OCI-LY1 (cell line): ENCODE data around the gene PACSIN1.

Source experiments
- H2AFZ ChIP-seq: fragments of 200-600 bp; sonication (generic), shearing (Covaris generic); 2 replicates; pipeline ENCODE4 v1.6.0; 2014; ENCODE audit warnings: antibody characterized with exemption, mild to moderate bottlenecking, low read length
- H3F3A ChIP-seq: fragments of 200-600 bp; sonication (generic), shearing (Covaris generic); 2 replicates; pipeline ENCODE4 v1.6.0; 2014; ENCODE audit warnings: mild to moderate bottlenecking, antibody characterized with exemption, low read length, moderate library complexity; ENCODE audit not compliant: insufficient read depth
- H3K27ac ChIP-seq: fragments of 200-600 bp; sonication (generic); 2 replicates; pipeline ENCODE4 v1.5.1; 2014; ENCODE audit warnings: low read length, mixed run types, mild to moderate bottlenecking, low read depth; ENCODE audit not compliant: poor library complexity, severe bottlenecking
- H3K27me3 ChIP-seq: fragments of 200-600 bp; sonication (generic); 2 replicates; pipeline ENCODE4 v1.6.0; 2014; ENCODE audit warnings: antibody characterized with exemption, mild to moderate bottlenecking, low read length, moderate library complexity; ENCODE audit not compliant: insufficient read depth
- H3K36me3 ChIP-seq: fragments of 200-600 bp; sonication (generic); 2 replicates; pipeline ENCODE4 v1.6.1; 2014; ENCODE audit warnings: mild to moderate bottlenecking, antibody characterized with exemption, low read length, moderate library complexity, mixed read lengths; ENCODE audit not compliant: insufficient read depth
- H3K4me1 ChIP-seq: fragments of 200-600 bp; sonication (generic); 2 replicates; pipeline ENCODE4 v1.5.1; 2014; ENCODE audit warnings: mild to moderate bottlenecking, low read length, moderate library complexity; ENCODE audit not compliant: insufficient read depth, severe bottlenecking
- H3K4me2 ChIP-seq: fragments of 200-600 bp; sonication (generic), shearing (Covaris generic); 2 replicates; pipeline ENCODE4 v1.6.1; 2014; ENCODE audit warnings: low read length
- H3K4me3 ChIP-seq: fragments of 200-600 bp; sonication (generic); 2 replicates; pipeline ENCODE4 v1.5.1; 2014; ENCODE audit warnings: low read length, low read depth, mild to moderate bottlenecking, mixed read lengths; ENCODE audit not compliant: poor library complexity, severe bottlenecking
- H3K79me2 ChIP-seq: fragments of 200-600 bp; shearing (Covaris generic); 2 replicates; pipeline ENCODE4 v1.6.1; 2016; ENCODE audit warnings: mixed run types, low read length, mixed read lengths; ENCODE audit not compliant: insufficient read depth
- H3K9ac ChIP-seq: fragments of 200-600 bp; sonication (generic), shearing (Covaris generic); 2 replicates; pipeline ENCODE4 v1.6.1; 2014; ENCODE audit warnings: mild to moderate bottlenecking, low read length, mixed read lengths
- H3K9me2 ChIP-seq: fragments of 200-600 bp; sonication (generic), shearing (Covaris generic); 2 replicates; pipeline ENCODE4 v1.6.1; 2014; ENCODE audit warnings: low read depth, mild to moderate bottlenecking, low read length, mixed read lengths
- H3K9me3 ChIP-seq: fragments of 200-600 bp; shearing (Covaris generic); 2 replicates; pipeline ENCODE4 v1.6.1; 2014; ENCODE audit warnings: low read length, mixed read lengths
- H4K20me1 ChIP-seq: fragments of 200-600 bp; sonication (generic), shearing (Covaris generic); 2 replicates; pipeline ENCODE4 v1.6.0; 2016; ENCODE audit warnings: mild to moderate bottlenecking, low read length; ENCODE audit not compliant: insufficient read depth
- EZH2 ChIP-seq: fragments of 200-600 bp; sonication (generic), shearing (Covaris generic); IDR thresholded peaks from 2 replicates; pipeline ENCODE4 v1.8.0; 2017; ENCODE audit warnings: borderline replicate concordance, mixed run types, mild to moderate bottlenecking, antibody characterized with exemption, low read length, moderate library complexity, mixed read lengths
- TF ChIP-seq, protein P1 (sequence below): fragments of 200-600 bp; sonication (generic), shearing (Covaris generic); IDR thresholded peaks from 2 replicates; pipeline ENCODE4 v1.5.1; 2017; ENCODE audit warnings: mild to moderate bottlenecking, antibody characterized with exemption, low read length, moderate library complexity, mixed read lengths

Gene PACSIN1

DNA sequence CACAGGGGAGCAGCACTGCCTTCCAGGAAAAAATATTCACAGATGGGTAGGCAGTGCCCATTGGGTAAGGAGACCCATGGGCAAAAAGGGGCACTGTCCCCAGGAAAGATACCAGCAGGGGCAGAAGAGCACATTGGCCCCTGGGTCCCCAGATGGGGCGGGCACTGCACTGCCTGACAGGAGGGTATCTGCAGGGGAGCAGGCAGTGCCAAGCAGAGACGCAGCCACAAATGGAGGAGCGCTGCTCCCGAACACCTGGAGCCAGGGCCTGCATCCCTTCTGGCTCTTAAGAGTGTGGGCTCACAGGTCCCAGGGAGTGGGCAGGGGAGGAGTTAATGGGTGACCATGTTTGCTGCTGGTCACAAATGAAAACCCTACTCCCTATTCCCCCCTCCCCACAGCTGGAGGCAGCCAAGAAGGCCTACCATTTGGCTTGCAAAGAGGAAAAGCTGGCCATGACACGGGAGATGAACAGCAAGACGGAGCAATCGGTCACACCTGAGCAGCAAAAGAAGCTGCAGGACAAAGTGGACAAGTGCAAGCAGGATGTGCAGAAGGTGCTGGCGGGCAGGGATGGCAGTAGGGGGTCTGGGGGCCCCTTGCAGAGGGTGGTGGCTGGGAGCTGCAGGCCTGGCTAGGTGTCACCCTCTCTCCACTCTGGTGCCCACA, 63.3 kb downstream of the PACSIN1 start:
- Histone ChIP-seq H3K9me2 (no peaks in the 10 kb centered on the region), H3F3A (no peaks in the 10 kb centered on the region), H3K36me3 (no peaks in the 10 kb centered on the region), H3K27ac (no peak overlapping the region), H3K9me3 (no peaks in the 10 kb centered on the region), H3K4me1 (peaks cover 9% of the 10 kb centered on the region), H3K79me2 (no peaks in the 10 kb centered on the region), H3K27me3 (no peaks in the 10 kb centered on the region), H4K20me1 (no peaks in the 10 kb centered on the region), H3K4me2 (no peak overlapping the region), H2AFZ (no peak overlapping the region), H3K4me3 (no peak overlapping the region), H3K9ac (no peak overlapping the region)
- TF ChIP-seq, protein P1, sequence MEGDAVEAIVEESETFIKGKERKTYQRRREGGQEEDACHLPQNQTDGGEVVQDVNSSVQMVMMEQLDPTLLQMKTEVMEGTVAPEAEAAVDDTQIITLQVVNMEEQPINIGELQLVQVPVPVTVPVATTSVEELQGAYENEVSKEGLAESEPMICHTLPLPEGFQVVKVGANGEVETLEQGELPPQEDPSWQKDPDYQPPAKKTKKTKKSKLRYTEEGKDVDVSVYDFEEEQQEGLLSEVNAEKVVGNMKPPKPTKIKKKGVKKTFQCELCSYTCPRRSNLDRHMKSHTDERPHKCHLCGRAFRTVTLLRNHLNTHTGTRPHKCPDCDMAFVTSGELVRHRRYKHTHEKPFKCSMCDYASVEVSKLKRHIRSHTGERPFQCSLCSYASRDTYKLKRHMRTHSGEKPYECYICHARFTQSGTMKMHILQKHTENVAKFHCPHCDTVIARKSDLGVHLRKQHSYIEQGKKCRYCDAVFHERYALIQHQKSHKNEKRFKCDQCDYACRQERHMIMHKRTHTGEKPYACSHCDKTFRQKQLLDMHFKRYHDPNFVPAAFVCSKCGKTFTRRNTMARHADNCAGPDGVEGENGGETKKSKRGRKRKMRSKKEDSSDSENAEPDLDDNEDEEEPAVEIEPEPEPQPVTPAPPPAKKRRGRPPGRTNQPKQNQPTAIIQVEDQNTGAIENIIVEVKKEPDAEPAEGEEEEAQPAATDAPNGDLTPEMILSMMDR, result no peak
- TF ChIP-seq EZH2, result no peak

DNA sequence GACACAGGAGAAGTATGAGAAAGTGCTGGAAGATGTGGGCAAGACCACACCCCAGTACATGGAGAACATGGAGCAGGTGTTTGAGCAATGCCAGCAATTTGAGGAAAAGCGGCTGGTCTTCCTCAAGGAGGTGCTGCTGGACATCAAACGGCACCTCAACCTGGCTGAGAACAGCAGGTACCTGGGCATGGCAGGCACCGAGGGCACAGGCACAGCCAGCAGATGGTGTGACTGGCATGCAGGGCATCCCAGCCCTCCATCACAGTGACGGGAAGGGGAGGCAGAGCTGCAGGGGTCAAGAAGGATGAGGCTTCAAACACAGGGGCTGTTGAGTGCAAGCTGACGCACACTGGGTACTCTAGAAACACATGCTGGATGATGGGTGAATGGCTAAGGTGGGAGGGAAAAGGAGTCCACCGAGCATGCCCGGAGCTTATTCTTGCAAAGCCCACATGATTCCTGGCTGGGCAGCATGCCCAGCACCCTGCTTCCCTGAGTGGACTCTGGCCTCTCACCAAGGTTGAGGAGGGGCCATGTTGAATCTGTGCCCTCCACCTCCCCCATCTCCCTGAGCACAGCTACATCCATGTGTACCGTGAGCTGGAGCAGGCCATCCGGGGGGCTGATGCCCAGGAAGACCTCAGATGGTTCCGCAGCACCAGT, 63.9 kb downstream of the PACSIN1 start:
- Histone ChIP-seq H3K4me1 (peaks cover 9% of the 10 kb centered on the region), H3K4me2 (no peak overlapping the region), H3K79me2 (no peaks in the 10 kb centered on the region), H3K9me3 (no peaks in the 10 kb centered on the region), H3F3A (no peaks in the 10 kb centered on the region), H3K9me2 (no peaks in the 10 kb centered on the region), H3K9ac (no peak overlapping the region), H3K36me3 (no peaks in the 10 kb centered on the region), H3K27ac (no peak overlapping the region), H4K20me1 (no peaks in the 10 kb centered on the region), H3K4me3 (no peak overlapping the region), H3K27me3 (no peaks in the 10 kb centered on the region), H2AFZ (no peak overlapping the region)
- TF ChIP-seq, protein P1, result no peak
- no peak for TF ChIP-seq EZH2

DNA sequence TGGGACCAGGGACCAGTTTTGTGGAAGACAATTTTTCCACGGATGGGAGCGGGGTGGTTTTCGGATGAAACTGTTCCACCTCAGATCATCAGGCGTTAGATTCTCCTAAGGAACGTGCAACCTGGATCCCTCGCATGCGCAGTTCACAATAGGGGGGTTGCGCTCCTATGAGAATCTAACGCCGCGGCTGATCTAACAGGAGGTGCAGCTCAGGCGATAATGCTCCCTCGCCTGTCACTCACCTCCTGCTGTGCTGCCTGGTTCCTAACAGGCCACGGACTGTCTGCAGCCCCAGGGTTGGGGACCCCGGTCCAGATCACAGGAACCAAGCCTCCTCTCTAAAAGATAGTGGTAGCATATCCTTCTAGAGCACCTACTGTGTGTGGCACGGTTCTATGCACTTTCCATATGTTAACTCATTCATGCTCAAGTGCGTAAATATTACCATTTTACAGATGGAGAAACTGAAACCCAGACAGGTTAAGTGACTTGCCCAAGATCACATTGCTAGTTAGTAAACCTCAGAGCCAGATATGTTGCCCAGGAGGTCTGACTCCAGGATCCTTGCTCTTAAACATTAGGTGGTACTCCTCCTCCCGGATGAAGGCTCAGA, 65.0 kb downstream of the PACSIN1 start:
- Histone ChIP-seq H3K9me3 (no peaks in the 10 kb centered on the region), H3K36me3 (no peaks in the 10 kb centered on the region), H3K27me3 (no peaks in the 10 kb centered on the region), H3F3A (no peaks in the 10 kb centered on the region), H3K4me1 (peaks cover 9% of the 10 kb centered on the region), H3K4me2 (no peak overlapping the region), H2AFZ (no peak overlapping the region), H3K9me2 (no peaks in the 10 kb centered on the region), H4K20me1 (no peaks in the 10 kb centered on the region), H3K27ac (no peak overlapping the region), H3K4me3 (no peak overlapping the region), H3K9ac (no peak overlapping the region), H3K79me2 (no peaks in the 10 kb centered on the region)
- TF ChIP-seq, protein P1, result no peak
- TF ChIP-seq EZH2, result no peak
